Gastrocnemius medialis (tissue), 4 donors: ENCODE measurements around the gene LCN9.

Experiments used
- CTCF ChIP-seq, 5 experiments: fragments of 450-650 bp in 3 of 5; fragments of 200-600 bp in 2 of 5; sonication (generic) in 2 of 5; IDR thresholded peaks in 4 of 5; conservative IDR thresholded peaks in 1 of 5; 1 replicate in 4 of 5; 2 replicates in 1 of 5; pipeline ENCODE4 v1.5.1; 2016 to 2019; ENCODE audit warnings: antibody characterized with exemption in 5 of 5, mild to moderate bottlenecking in 3 of 5, moderate library complexity in 3 of 5
- POLR2A ChIP-seq, 2 donors: fragments of 450-650 bp; IDR thresholded peaks; one replicate each; pipeline ENCODE4 v1.6.1; 2017; ENCODE audit warnings: antibody characterized with exemption in 2 of 2, mild to moderate bottlenecking in 2 of 2, moderate library complexity in 2 of 2

- TF ChIP-seq CTCF (IDR thresholded peaks at IDR 0.05 in 4 of 5, conservative IDR thresholded peaks at IDR 0.05 in 1 of 5): no peak
- TF ChIP-seq POLR2A (IDR thresholded peaks at IDR 0.05): no peak
These were observed 44.4 kb downstream of the LCN9 start for GRCh38 chr9:135707252-135708138.
